Measurements from ENCODE around the gene MFN1.

MFN1 gene

DNA sequence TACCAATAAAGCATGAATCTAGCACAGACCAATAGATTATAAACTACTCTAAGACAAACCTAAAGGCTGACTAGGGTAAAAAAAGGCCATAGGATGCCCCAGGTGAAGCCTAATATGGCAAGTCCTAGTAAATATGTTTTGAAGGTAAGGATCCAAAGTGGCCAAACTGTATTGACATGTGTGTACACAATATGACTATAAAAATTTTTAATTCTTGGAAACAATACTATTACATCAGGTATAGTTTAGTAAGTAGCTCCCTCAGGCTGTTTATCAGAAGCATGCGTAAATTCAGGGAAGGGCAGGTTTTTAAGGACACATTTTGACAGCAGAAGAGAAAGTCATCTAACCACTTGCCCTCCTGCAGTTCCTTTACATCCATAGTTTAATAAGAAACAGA is 84.9 kb downstream of the MFN1 start:
- DNase-seq: no peak

- no peak for DNase-seq
These were observed 89.0 kb downstream of the MFN1 start for GRCh38 chr3:179436517-179436916.

DNA sequence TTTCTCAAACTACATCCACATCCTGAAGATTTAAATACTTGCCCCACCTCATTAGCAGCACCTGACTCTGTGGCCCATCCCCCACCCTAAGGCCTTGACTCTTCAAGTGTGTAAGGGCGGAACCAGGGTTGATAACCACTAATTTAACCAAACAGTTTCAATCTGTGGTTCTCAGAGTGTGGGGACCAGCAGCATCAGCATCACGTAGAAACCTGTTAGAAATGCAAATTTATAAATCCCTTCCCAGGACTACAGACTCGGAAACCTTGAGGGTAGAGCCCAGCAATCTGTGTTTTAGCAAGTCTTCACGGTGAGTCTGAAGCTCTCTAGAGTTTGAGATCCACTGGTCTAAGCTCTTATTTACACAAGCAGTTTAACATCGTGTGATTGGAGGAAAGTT is 91.3 kb downstream of the MFN1 start:
- DNase-seq: no peak
